NB4 (cell line): ENCODE measurements around the gene C6orf47.

Experiments
- DNase-seq: peaks from one replicate; pipeline ENCODE4 v3.0.0; 2010; ENCODE audit warnings: low read depth
- H3K4me3 ChIP-seq: one replicate; pipeline ENCODE4 v1.5.1; 2011; ENCODE audit warnings: mild to moderate bottlenecking, low read depth, low read length, moderate library complexity
- MAX ChIP-seq: IDR thresholded peaks from 2 replicates; pipeline ENCODE4 v1.6.1; 2011; ENCODE audit warnings: low read depth, low read length
- MYC ChIP-seq: IDR thresholded peaks from 2 replicates; pipeline ENCODE4 v1.6.1; 2011; ENCODE audit warnings: low read depth, low read length
- POLR2A ChIP-seq: IDR thresholded peaks from 2 replicates; pipeline ENCODE4 v1.6.1; 2011; ENCODE audit warnings: mild to moderate bottlenecking; ENCODE audit not compliant: insufficient read length; ENCODE audit errors: extremely low read depth
- TF ChIP-seq, protein P1 (sequence below): IDR thresholded peaks from one replicate; pipeline ENCODE4 v1.5.1; 2012; ENCODE audit warnings: low read depth, low read length

C6orf47 gene

GRCh38 chr6:31689249-31690110, 28.9 kb upstream of the C6orf47 start:
- DNase-seq: no peak
- no peak overlapping the region for H3K4me3 ChIP-seq
- TF ChIP-seq, protein P1, sequence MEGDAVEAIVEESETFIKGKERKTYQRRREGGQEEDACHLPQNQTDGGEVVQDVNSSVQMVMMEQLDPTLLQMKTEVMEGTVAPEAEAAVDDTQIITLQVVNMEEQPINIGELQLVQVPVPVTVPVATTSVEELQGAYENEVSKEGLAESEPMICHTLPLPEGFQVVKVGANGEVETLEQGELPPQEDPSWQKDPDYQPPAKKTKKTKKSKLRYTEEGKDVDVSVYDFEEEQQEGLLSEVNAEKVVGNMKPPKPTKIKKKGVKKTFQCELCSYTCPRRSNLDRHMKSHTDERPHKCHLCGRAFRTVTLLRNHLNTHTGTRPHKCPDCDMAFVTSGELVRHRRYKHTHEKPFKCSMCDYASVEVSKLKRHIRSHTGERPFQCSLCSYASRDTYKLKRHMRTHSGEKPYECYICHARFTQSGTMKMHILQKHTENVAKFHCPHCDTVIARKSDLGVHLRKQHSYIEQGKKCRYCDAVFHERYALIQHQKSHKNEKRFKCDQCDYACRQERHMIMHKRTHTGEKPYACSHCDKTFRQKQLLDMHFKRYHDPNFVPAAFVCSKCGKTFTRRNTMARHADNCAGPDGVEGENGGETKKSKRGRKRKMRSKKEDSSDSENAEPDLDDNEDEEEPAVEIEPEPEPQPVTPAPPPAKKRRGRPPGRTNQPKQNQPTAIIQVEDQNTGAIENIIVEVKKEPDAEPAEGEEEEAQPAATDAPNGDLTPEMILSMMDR: peak; percentile 60
- TF ChIP-seq POLR2A: no peak

DNA sequence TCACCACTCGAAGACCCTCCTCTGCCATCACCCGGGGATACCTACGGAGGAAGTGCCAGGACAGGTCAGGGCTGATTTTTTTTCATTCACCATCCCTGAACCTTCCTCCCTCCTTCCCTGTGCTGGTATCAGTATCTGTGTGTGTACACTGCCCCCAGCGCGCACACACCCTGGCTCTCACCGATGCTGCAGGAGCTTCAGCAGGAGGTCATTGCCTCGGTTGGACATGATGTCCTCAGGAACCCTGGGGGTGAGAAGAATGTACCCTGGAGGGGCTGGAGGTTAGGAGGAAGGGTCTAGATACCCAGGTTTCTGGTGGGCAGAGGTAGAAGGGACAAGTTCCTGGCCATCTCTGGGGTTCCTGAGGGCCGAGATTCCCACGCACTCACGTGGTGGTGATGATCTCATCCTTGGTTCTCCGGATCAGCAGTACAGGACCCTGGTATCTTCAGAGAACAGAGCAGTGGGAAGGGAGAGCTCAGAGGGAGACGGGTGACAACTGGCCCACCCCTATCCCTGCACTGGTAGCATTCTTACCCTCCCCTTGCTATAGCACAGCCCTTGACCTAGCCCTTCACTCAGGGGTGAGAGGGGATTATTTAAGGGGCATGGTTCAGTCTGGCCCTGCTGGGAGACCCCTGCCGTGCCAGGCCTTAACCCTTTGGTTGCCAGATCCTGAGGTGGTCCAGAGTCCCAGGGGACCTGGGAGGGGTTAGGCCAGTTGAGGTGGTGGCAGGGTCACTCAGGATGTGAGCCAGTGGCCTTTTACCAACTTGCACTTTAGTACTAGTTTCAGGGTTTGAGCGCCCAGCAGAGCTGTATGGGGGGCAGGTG, 27.5 kb upstream of the C6orf47 start:
- TF ChIP-seq MAX: no peak
- no peak for TF ChIP-seq MYC
- no peak for TF ChIP-seq POLR2A
- TF ChIP-seq, protein P1: no peak
- no peak for DNase-seq
- H3K4me3 ChIP-seq: no peak overlapping the region

DNA sequence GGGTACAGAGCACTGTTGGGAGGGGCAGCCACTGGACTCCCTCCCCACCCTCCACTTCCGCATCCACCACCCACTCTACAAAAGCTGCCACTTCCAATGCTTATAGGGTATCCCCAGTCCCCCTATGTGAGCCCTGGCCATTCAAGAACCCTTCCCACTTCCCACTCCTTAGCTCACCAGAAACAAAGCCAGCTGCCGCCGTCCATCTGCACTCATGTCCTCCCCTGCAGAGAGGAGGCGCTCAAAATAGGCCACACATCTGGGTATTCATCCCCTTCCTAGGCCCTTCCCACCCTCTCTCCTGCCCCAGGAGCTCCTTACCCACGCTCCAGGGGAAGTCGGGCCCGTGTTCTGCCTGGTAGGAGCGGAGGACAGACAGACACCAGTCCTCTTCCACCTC, 26.7 kb upstream of the C6orf47 start:
- H3K4me3 ChIP-seq: no peak overlapping the region
- DNase-seq: no peak
- TF ChIP-seq POLR2A: no peak
- TF ChIP-seq MYC: no peak
- TF ChIP-seq, protein P1: no peak

GRCh38 chr6:31686483-31686882, 25.9 kb upstream of the C6orf47 start:
- TF ChIP-seq MAX (no peak), POLR2A (no peak), MYC (no peak)
- TF ChIP-seq, protein P1: no peak
- no peak overlapping the region for H3K4me3 ChIP-seq

GRCh38 chr6:31683591-31683990, 23.0 kb upstream of the C6orf47 start:
- DNase-seq: no peak
- no peak overlapping the region for H3K4me3 ChIP-seq
- TF ChIP-seq MYC: no peak
- TF ChIP-seq POLR2A: no peak
- TF ChIP-seq MAX: no peak
- TF ChIP-seq, protein P1: no peak

More at GRCh38 chr6:31686483-31686882, 25.9 kb upstream of the C6orf47 start:
- no peak for DNase-seq
